ENCODE measurements around the gene SZRD1. TPM values are rescaled to one million over a fixed set of nuclear protein-coding genes. Genes with fewer than 3 reads are reported as not detected.
A peak's percentile ranks its signal among the peaks of the same experiment; 100 is the strongest.

The SZRD1 gene
- total and polyA plus RNA-seq, 9 of the 15 experiments (the other 6 are each of a cell fraction or from before 2014, with no cell fraction given): 3.9 to 149 (median 82.5) TPM

DNA sequence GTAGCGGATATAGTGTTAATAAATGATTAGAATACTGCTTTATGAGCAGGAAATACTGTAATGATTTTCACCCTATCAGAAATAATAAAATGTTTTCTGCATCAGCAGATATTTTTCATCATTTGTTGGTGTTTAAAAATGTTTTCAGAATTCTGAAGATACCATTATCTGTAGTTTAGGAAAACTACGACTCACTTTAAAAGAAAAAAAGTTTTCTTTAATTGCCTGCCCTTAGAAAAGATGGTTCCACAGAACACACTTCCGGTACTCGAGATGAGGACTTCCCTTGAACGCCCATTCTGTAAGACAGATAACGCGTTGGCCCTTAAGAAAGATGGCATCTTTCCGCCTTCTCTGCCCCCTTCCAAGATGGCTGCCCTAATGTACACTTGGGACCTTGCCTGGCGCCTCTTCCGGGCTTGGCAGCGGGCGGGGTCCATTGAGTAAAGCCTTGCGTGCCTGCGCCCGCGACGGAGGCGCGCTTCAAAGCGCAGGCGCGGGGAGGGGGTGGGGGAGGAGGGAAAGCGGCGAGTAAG, at the start of gene SZRD1 (continued):
- TF ChIP-seq, protein P1, sequence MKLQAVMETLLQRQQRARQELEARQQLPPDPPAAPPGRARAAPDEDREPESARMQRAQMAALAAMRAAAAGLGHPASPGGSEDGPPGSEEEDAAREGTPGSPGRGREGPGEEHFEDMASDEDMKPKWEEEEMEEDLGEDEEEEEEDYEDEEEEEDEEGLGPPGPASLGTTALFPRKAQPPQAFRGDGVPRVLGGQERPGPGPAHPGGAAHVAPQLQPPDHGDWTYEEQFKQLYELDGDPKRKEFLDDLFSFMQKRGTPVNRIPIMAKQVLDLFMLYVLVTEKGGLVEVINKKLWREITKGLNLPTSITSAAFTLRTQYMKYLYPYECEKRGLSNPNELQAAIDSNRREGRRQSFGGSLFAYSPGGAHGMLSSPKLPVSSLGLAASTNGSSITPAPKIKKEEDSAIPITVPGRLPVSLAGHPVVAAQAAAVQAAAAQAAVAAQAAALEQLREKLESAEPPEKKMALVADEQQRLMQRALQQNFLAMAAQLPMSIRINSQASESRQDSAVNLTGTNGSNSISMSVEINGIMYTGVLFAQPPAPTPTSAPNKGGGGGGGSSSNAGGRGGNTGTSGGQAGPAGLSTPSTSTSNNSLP (IDR thresholded peaks at IDR 0.05; ENCODE audit: borderline replicate concordance, low read depth, low read length): peak; percentile 68; the same call in 1 of the 2 replicates
- no peak for TF ChIP-seq THRAP3 (IDR thresholded peaks at IDR 0.05; ENCODE audit: borderline replicate concordance)
- no peak for TF ChIP-seq BHLHE40 (IDR thresholded peaks at IDR 0.05; ENCODE audit: low read length)
- no peak for TF ChIP-seq SMARCE1 (IDR thresholded peaks at IDR 0.05)
- no peak for TF ChIP-seq ZNF431 (CRISPR knock-in tag; IDR thresholded peaks at IDR 0.05)
- TF ChIP-seq, protein P2, sequence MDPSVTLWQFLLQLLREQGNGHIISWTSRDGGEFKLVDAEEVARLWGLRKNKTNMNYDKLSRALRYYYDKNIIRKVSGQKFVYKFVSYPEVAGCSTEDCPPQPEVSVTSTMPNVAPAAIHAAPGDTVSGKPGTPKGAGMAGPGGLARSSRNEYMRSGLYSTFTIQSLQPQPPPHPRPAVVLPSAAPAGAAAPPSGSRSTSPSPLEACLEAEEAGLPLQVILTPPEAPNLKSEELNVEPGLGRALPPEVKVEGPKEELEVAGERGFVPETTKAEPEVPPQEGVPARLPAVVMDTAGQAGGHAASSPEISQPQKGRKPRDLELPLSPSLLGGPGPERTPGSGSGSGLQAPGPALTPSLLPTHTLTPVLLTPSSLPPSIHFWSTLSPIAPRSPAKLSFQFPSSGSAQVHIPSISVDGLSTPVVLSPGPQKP (CRISPR knock-in tag; IDR thresholded peaks at IDR 0.05): no peak
- no peak for TF ChIP-seq ZNF143 (CRISPR knock-in tag; IDR thresholded peaks at IDR 0.05)
- TF ChIP-seq CXXC5 (CRISPR knock-in tag; IDR thresholded peaks at IDR 0.05): peak; percentile 85
- TF ChIP-seq ZNF584 (CRISPR knock-in tag; IDR thresholded peaks at IDR 0.05; ENCODE audit: low read depth): peak; percentile 98
- TF ChIP-seq, protein P3, sequence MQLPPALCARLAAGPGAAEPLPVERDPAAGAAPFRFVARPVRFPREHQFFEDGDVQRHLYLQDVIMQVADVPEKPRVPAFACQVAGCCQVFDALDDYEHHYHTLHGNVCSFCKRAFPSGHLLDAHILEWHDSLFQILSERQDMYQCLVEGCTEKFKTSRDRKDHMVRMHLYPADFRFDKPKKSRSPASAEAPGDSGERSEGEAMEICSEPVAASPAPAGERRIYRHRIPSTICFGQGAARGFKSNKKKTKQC (CRISPR knock-in tag; IDR thresholded peaks at IDR 0.05): no peak
- TF ChIP-seq FOXK2 (conservative IDR thresholded peaks at IDR 0.05 in 1 of 2, IDR thresholded peaks at IDR 0.05 in 1 of 2; ENCODE audit: low read depth in 2 of 2): peak; percentile 97 to 99
- peak; percentile 95 for TF ChIP-seq NR2C1 (IDR thresholded peaks at IDR 0.05)
- TF ChIP-seq NR2C1 (tag; IDR thresholded peaks at IDR 0.05): peak; percentile 86
- TF ChIP-seq, protein P4, sequence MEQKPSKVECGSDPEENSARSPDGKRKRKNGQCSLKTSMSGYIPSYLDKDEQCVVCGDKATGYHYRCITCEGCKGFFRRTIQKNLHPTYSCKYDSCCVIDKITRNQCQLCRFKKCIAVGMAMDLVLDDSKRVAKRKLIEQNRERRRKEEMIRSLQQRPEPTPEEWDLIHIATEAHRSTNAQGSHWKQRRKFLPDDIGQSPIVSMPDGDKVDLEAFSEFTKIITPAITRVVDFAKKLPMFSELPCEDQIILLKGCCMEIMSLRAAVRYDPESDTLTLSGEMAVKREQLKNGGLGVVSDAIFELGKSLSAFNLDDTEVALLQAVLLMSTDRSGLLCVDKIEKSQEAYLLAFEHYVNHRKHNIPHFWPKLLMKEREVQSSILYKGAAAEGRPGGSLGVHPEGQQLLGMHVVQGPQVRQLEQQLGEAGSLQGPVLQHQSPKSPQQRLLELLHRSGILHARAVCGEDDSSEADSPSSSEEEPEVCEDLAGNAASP (IDR thresholded peaks at IDR 0.05): no peak
- no peak for TF ChIP-seq MAFG (tag; conservative IDR thresholded peaks at IDR 0.05)
- no peak for TF ChIP-seq HNRNPL (IDR thresholded peaks at IDR 0.05; ENCODE audit: low read depth, low read length)
- no peak for TF ChIP-seq CBFB (CRISPR knock-in tag; IDR thresholded peaks at IDR 0.05)
- TF ChIP-seq PTBP1 (IDR thresholded peaks at IDR 0.05; ENCODE audit: low read depth, low read length): no peak
- no peak for TF ChIP-seq PTRF (tag; IDR thresholded peaks at IDR 0.05)
- no peak for TF ChIP-seq KDM4B (IDR thresholded peaks at IDR 0.05; ENCODE audit: borderline replicate concordance in 2 of 2, low read depth in 1 of 2)
- peak; percentile 59; the same call in 1 of the 2 replicates for TF ChIP-seq XRCC5 (IDR thresholded peaks at IDR 0.05; ENCODE audit: low read depth, low read length)
- TF ChIP-seq RBM17 (IDR thresholded peaks at IDR 0.05; ENCODE audit: borderline replicate concordance, low read depth, low read length): no peak
- no peak for TF ChIP-seq ZNF778 (CRISPR knock-in tag; IDR thresholded peaks at IDR 0.05)
